HepG2 (cell line): Measurements from ENCODE around the gene ZMYM3. TPM values are rescaled to one million over a fixed set of nuclear protein-coding genes. Genes with fewer than 3 reads are reported as not detected.
A peak's percentile ranks its signal among the peaks of the same experiment; 100 is the strongest.

ENCODE experiments used
- AKAP8 ChIP-seq: sonication (generic); formaldehyde crosslinking; IDR thresholded peaks from 2 replicates; pipeline ENCODE4 v1.5.1; 2020; ENCODE audit warnings: mild to moderate bottlenecking, missing genetic modification reagents
- ATF5 ChIP-seq: sonication (generic); formaldehyde crosslinking; IDR thresholded peaks from 2 replicates; pipeline ENCODE4 v1.4.0; 2020; ENCODE audit warnings: mild to moderate bottlenecking, low read depth, missing genetic modification reagents
- BCL6 ChIP-seq: IDR thresholded peaks from 2 replicates; pipeline ENCODE4 v1.6.1; 2016; ENCODE audit warnings: missing genetic modification reagents, missing compliant biosample characterization
- BRF2 ChIP-seq: sonication (generic); formaldehyde crosslinking; IDR thresholded peaks from 2 replicates; pipeline ENCODE4 v1.8.1; 2022; ENCODE audit warnings: mild to moderate bottlenecking, missing genetic modification reagents
- FOSL2 ChIP-seq: sonication (generic); formaldehyde crosslinking; IDR thresholded peaks from 2 replicates; pipeline ENCODE4 v1.4.0; 2020; ENCODE audit warnings: missing genetic modification reagents
- FOXJ3 ChIP-seq: sonication (generic); formaldehyde crosslinking; IDR thresholded peaks from 2 replicates; pipeline ENCODE4 v1.4.0; 2020; ENCODE audit warnings: missing genetic modification reagents, mild to moderate bottlenecking, borderline replicate concordance
- HIC2 ChIP-seq: sonication (generic); formaldehyde crosslinking; IDR thresholded peaks from 2 replicates; pipeline ENCODE4 v1.9.0; 2022; ENCODE audit warnings: low read depth, missing genetic modification reagents
- KLF11 ChIP-seq: IDR thresholded peaks from 2 replicates; pipeline ENCODE4 v1.6.1; 2016; ENCODE audit warnings: missing compliant biosample characterization
- MLLT10 ChIP-seq: sonication (generic); formaldehyde crosslinking; IDR thresholded peaks from 2 replicates; pipeline ENCODE4 v1.4.0; 2020; ENCODE audit warnings: missing genetic modification reagents
- MNT ChIP-seq: fragments of 450-650 bp; IDR thresholded peaks from 2 replicates; pipeline ENCODE4 v1.6.1; 2016
- MTA1 ChIP-seq: sonication (generic); formaldehyde crosslinking; IDR thresholded peaks from 2 replicates; pipeline ENCODE4 v1.4.0; 2020; ENCODE audit warnings: missing genetic modification reagents, mild to moderate bottlenecking, borderline replicate concordance
- NONO ChIP-seq, 2 experiments: fragments of 450-650 bp in 1 of 2; sonication (generic) in 1 of 2; formaldehyde crosslinking in 1 of 2; IDR thresholded peaks in 1 of 2; conservative IDR thresholded peaks in 1 of 2; 2 replicates each; pipeline versions ENCODE4 v1.6.1 to v1.8.0; 2017 to 2022; ENCODE audit warnings: mild to moderate bottlenecking in 1 of 2, missing genetic modification reagents in 1 of 2, moderate library complexity in 1 of 2
- PATZ1 ChIP-seq: sonication (generic); formaldehyde crosslinking; IDR thresholded peaks from 2 replicates; pipeline ENCODE4 v1.4.0; 2020; ENCODE audit warnings: missing genetic modification reagents
- POLR2AphosphoS5 ChIP-seq: IDR thresholded peaks from 2 replicates; pipeline ENCODE4 v1.6.1; 2012; ENCODE audit warnings: low read depth, low read length
- SALL2 ChIP-seq: sonication (generic); formaldehyde crosslinking; IDR thresholded peaks from 2 replicates; pipeline ENCODE4 v1.8.1; 2023; ENCODE audit warnings: mild to moderate bottlenecking, missing genetic modification reagents, inconsistent platforms
- SKI ChIP-seq: fragments of 450-650 bp; IDR thresholded peaks from one replicate; pipeline ENCODE4 v1.6.1; 2018; ENCODE audit warnings: mild to moderate bottlenecking; ENCODE audit not compliant: partially characterized antibody
- STAT5B ChIP-seq: sonication (generic); formaldehyde crosslinking; IDR thresholded peaks from 2 replicates; pipeline ENCODE4 v1.4.0; 2020; ENCODE audit warnings: missing genetic modification reagents
- THAP7 ChIP-seq: sonication (generic); formaldehyde crosslinking; IDR thresholded peaks from 2 replicates; pipeline ENCODE4 v1.8.1; 2023; ENCODE audit warnings: mild to moderate bottlenecking, missing genetic modification reagents
- TOPORS ChIP-seq: sonication (generic); formaldehyde crosslinking; IDR thresholded peaks from 2 replicates; pipeline ENCODE4 v1.8.0; 2023; ENCODE audit warnings: mild to moderate bottlenecking, missing genetic modification reagents
- ZC3H13 ChIP-seq: sonication (generic); formaldehyde crosslinking; IDR thresholded peaks from 2 replicates; pipeline ENCODE4 v1.8.1; 2023; ENCODE audit warnings: mild to moderate bottlenecking, missing genetic modification reagents, moderate library complexity
- ZNF501 ChIP-seq: sonication (generic); formaldehyde crosslinking; IDR thresholded peaks from 2 replicates; pipeline ENCODE4 v1.5.1; 2020; ENCODE audit warnings: mild to moderate bottlenecking, moderate library complexity, missing genetic modification reagents
- polyA plus RNA-seq, 8 experiments: library from polyadenylated mRNA; depleted of rRNA in 3 of 8; stranded (reverse) in 7 of 8; unstranded in 1 of 8; fragments of >200 nt; fragmentation: Illumina TruSeq in 4 of 8; extraction: Trizol in 4 of 8; gene quantifications; 2 replicates each; pipeline versions ENCODE4 v1.2.1 to v1.2.3, GENCODE V29; 2011 to 2016; ENCODE audit warnings: low read depth in 4 of 8, missing spikeins in 1 of 8, mixed read lengths in 1 of 8; ENCODE audit not compliant: insufficient read depth in 1 of 8
- total RNA-seq, 5 experiments: library from RNA; depleted of rRNA; stranded (reverse); fragments of >200 nt; fragmentation: Illumina TruSeq; extraction: Trizol; gene quantifications; 2 replicates each; pipeline ENCODE4 v1.2.3, GENCODE V29; 2016; ENCODE audit warnings: low read depth in 1 of 5

The ZMYM3 gene
- total and polyA plus RNA-seq, 2 of the 13 experiments (the other 11 are each of a cell fraction or from before 2014, with no cell fraction given) = 26.4 to 35.4 TPM

- TF ChIP-seq SKI (peak; percentile 38), STAT5B (no peak), POLR2AphosphoS5 (peak; percentile 91), FOSL2 (CRISPR knock-in tag) (peak; percentile 41; the same call in 1 of the 2 replicates), KLF11 (CRISPR knock-in tag) (no peak), THAP7 (no peak), ATF5 (CRISPR knock-in tag) (0 out of 2 replicates have a peak, but pooled peaks have one; percentile 39), SALL2 (0 out of 2 replicates have a peak, but pooled peaks have one; percentile 56), HIC2 (CRISPR knock-in tag) (peak; percentile 68; the same call in 1 of the 2 replicates), ZNF501 (CRISPR knock-in tag) (peak; percentile 42; the same call in 1 of the 2 replicates), MLLT10 (no peak), BCL6 (CRISPR knock-in tag) (peak; percentile 53), PATZ1 (0 out of 2 replicates have a peak, but pooled peaks have one; percentile 37), FOXJ3 (CRISPR knock-in tag) (0 out of 2 replicates have a peak, but pooled peaks have one; percentile 36), MNT (no peak), TOPORS (0 out of 2 replicates have a peak, but pooled peaks have one; percentile 23), AKAP8 (CRISPR knock-in tag) (no peak), BRF2 (peak; percentile 78), ZC3H13 (CRISPR knock-in tag) (no peak), MTA1 (0 out of 2 replicates have a peak, but pooled peaks have one; percentile 49), NONO (IDR thresholded peaks at IDR 0.05) (no peak), NONO (CRISPR knock-in tag; conservative IDR thresholded peaks at IDR 0.05) (0 out of 2 replicates have a peak, but pooled peaks have one; percentile 7)
Observed at GRCh38 chrX:71214604-71215337, 39.2 kb downstream of the ZMYM3 start (continued).
